Raji (cell line): Measurements from ENCODE around the gene PPP1R7.

Experiments
- POLR2A ChIP-seq: IDR thresholded peaks from 2 replicates; pipeline ENCODE4 v1.6.1; 2011; ENCODE audit warnings: low read depth, low read length, control low read depth; ENCODE audit not compliant: insufficient read depth

PPP1R7 gene

GRCh38 chr2:241163601-241164118, 13.4 kb downstream of the PPP1R7 start:
- TF ChIP-seq POLR2A, result no peak

GRCh38 chr2:241168366-241168765, 18.1 kb downstream of the PPP1R7 start:
- TF ChIP-seq POLR2A, result no peak

- no peak for TF ChIP-seq POLR2A
These were observed 23.3 kb downstream of the PPP1R7 start for GRCh38 chr2:241173557-241173956.

DNA sequence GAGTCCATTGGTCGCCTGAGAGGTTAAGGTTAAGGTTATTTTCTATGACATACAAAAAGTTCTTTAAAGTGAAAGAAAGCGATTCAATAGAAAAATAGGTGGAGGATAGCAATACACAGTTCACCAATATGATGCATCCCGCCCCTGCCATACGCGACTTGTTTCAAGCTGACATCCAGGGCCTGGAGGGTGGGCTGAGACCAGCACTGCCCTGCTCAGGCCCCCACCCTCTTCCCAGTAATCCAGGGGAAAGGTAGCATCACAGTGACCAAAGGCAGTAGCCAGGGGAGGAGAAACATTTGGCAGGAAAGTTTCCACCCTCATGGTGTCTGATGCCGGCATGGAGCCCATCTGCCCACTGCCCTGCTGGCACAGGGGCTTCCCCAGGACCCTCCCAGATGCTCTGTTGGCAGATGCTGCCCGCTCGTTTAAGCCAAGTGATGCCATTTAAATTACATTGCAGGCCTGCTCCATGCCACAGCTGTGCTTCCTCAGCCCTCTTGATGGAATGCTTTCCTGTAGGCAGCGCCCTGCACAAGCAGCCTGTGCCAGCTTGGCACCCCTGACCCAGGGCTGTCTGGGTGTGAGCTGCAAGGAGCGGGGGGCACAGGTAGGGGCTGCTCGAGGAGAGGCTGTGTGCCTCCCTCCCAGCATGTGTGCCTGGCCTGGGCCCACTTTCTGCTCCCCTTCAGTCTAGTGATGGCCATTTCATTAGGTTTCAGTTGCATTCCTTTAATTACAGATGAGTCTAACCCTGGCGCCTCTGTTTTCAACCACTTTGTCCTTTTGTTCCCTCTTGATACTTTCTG, 27.5 kb downstream of the PPP1R7 start:
- TF ChIP-seq POLR2A, result no peak

DNA sequence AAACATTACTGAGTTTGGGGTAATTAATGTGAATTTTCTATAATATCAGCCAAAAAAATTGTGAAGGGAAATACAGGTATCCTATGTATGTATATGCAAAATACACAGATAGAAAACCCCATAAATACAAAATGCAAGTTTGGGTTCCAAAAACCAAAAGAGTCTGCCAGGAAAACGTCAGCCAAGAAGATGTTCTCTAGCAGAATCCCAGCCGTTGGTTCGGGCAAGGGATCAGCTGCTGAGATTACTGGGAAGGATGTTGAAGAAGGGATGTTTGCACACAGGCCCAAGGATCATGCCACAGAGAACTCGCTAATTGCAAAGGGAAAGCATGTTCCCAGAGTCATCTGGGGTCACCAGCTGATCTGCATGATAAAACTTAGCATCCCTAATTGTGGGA, 28.7 kb downstream of the PPP1R7 start:
- no peak for TF ChIP-seq POLR2A

DNA sequence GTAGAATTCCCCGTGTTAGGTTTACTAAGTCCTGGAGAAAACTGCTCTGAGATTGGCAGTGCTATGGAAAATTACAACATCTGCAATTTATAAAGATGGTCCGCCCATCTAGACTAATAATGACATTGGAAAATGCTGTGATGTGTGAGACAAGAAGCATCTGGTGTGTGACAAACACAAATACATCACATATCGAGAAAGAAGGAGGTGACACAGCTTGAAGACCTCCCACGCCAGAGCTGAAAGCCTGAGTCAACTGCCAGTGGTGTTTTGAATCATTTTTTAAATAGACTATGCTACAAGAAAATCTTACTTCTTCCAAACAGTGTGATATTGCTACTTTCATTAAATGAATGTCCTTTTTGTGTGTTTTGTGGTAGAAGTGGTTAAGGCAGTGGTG, 29.6 kb downstream of the PPP1R7 start:
- no peak for TF ChIP-seq POLR2A

DNA sequence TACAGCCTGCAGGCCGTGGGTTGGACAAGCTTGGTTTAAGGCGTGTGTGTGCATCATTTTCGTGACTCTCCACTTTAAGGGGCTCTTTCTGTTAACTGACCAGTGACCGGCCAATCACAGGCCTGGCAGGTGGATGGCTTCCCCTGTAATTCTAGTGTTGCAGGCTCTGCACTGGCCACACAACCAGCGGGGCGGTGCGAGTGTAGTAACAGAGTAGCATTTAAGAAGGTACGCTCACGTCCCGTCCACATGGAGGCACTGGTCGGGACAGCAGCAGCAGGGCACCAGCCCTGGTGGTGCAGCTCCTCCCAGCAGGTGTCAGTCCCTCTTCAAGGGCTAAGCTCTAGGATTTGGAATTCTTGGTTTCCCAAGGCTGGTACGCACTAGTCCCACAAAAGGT, 30.2 kb downstream of the PPP1R7 start:
- no peak for TF ChIP-seq POLR2A

- TF ChIP-seq POLR2A, result no peak
These were observed 31.9 kb downstream of the PPP1R7 start for GRCh38 chr2:241182126-241182525.

DNA sequence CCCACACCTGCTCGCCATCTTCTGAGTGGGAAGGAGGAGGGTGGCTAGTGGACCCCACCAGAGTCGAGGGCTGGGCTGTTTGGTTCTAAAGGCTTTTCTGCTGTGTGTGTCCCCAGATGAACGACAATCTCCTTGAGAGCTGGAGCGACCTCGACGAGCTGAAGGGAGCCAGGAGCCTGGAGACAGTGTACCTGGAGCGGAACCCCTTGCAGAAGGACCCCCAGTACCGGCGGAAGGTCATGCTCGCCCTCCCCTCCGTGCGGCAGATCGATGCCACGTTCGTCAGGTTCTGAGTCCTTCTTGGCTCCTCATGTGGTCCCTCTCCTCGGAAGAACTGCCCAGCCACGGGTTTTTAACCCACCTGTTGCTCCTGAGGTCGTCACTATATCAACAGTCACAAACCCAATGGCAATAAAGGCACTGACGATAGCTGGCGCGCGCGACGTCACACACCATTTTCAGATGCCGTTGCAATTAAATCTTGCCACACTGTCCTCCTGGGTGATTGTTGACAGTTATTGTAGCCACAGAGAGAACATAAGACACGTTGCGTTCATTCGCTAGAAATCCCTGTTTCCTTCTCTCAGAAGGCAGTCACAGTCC, 32.4 kb downstream of the PPP1R7 start:
- TF ChIP-seq POLR2A, result no peak

DNA sequence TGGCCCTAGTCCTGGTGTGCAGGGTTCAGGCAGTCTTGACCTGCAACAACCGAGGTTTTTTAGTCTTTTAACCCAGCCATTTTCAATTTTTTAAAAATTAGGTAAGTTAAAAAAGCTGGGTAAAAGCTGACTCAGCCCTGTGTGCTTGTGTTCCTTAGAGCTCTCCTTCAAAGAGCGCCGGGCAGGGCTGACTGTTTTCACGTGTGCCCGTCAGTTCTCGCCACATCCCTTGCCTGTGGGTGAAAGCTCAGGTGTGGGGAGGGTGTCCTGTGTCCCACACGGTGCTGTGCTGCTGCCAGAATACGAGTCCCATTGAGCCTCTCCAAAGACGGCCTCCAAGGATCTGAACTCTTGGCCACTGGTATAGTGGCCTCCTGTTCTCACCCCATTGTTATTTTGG, 33.0 kb downstream of the PPP1R7 start:
- no peak for TF ChIP-seq POLR2A

GRCh38 chr2:241184901-241185300, 34.6 kb downstream of the PPP1R7 start:
- no peak for TF ChIP-seq POLR2A

DNA sequence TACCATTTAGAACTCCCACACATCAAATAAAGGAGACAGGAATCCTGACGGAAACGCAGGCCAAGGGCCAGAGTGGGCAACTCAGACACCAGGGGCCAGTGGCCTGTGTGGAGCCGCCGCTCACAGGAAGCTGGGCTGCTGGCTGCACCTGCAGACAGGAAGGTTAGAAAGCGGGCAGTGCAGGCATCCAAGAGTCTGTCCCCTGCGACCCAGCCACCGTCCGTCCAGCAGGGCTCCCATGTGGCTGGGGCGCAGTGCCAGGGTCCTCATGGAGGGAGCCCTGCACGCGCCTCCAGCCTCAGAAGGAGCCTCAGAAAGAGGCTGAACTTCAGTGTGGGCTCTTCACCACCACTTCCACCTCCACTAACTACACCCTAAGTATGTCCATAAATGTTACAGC, 35.7 kb downstream of the PPP1R7 start:
- no peak for TF ChIP-seq POLR2A

DNA sequence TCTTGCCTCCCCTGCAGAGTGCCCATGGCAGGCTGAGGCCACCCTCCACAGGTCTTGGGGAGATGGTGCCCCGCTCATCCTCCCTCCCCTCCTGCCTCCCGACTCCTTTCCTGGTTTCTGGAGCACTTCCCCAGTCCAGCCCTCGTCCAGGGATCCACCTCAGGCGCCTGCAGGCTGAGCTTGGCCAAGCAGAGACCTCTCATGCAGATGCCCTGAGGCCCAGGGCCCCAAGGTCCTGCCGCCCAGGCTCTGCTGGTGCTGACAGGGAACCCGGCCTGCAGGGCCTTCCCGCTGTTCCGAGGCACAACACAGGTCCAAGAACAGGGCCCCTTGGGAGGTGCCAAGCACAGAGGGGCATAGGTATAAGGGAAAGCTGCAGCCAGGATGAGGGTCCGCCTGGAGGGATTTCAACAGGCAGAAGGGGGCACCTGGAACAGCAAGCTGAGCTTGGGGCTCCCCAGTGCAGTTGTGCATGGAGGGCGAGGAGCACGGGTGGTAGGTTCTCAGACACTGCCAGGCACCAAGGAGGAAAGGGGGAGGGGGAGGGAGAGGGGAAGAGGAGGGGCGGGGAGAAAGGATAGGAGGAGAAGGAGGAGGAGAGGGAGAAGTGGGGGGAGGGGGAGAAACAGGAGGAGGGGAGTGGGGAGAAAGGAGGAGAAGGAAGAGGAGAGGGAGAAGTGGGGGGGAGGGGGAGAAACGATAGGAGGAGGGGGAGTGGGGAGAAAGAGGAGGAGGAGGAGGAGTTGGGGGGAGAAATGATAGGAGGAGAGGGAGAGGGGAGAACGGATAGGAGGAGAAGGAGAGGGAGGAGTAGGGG, 37.0 kb downstream of the PPP1R7 start:
- TF ChIP-seq POLR2A, result no peak

GRCh38 chr2:241187918-241188234, 37.6 kb downstream of the PPP1R7 start:
- no peak for TF ChIP-seq POLR2A

DNA sequence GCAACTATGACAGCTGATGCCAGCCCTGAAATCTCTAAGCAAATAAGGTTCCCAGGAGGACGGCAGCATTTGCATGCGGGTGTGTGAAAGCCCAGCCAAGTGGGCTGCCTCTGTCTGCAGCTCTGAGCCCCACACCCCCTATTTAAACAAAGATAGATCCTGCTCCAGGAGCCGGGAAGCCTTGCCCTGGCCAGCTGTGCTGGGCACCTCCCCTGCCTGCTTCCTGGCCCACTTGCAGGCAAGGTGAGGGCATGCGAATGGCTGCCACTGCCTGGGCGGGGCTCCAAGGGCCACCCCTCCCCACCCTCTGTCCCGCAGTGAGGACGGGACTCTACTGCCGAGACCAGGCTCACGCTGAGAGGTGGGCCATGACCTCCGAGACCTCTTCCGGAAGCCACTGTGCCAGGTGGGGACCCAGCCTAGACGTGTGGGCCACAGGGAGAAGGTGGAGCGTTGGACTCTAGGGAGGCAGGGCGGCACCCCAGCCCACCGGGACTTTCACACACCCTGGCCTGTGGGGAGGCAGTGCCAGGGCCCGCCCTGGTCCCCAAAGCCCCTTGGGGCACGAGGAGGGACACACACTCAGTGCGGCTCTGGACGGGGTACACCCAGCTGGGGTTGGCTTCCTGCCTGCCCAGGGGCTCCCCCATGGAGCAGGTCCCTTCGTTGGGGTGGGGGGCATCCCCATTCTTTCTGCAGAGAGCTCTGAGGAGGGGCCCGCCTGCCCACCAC, 38.3 kb downstream of the PPP1R7 start, which contains the start of gene ANO7:
TSS of gene ANO7 (plus strand) at position 317 of the 732 bp plus-strand sequence. CDS start 1,387 bp downstream, outside the sequence.
- TF ChIP-seq POLR2A, result no peak

DNA sequence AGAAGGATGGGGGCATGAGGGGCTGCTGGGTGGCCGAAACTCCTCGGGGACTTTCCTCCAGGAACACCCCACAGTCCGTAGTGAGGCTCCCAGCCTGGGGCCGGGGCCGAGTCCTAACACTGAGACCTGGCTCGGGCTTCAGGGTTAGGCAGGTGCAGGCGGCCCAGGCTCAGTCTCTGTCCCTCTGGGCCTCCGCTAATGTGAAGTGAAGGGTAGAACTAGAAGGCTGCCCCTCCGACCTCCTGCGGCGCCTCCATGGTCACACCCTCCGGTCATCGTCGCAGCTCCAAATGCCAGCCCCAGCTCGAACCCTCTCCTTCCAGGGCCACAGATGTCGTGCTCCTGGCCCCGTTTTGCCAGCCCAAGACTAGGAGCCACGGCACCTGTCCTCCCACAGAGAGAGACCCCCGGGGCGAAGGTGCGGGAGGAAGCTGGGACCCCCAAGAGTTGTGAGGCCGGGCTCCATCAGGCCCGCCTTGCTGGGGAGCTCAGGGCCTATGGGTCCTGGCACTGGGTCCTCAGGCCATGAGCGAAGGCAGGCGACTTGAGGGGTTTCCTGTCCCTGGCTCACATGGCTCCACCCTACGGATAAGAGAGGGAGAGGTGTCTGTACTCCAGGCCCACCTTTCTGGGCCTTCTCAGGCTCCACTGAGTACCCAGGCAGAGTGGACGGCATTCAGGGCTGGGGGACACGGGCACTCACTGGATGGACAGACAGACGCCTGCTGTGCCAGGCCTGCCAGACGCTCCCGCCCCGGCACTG, 39.0 kb downstream of the PPP1R7 start:
- TF ChIP-seq POLR2A, result no peak
